Measurements from ENCODE around the gene AZIN2.

GRCh38 chr1:33137800-33138199, 56.8 kb downstream of the AZIN2 start:
- TF ChIP-seq CTCF (IDR thresholded peaks at IDR 0.05) (no peak), PHF8 (IDR thresholded peaks at IDR 0.05; ENCODE audit: borderline replicate concordance, low read depth) (no peak), REST (IDR thresholded peaks at IDR 0.05) (no peak), JUN (IDR thresholded peaks at IDR 0.05) (no peak), SMC3 (IDR thresholded peaks at IDR 0.05) (no peak), CHD2 (IDR thresholded peaks at IDR 0.05; ENCODE audit: low read length, partially characterized antibody) (no peak), HOXA7 (CRISPR knock-in tag; IDR thresholded peaks at IDR 0.05) (no peak), GATA3 (IDR thresholded peaks at IDR 0.05; ENCODE audit: borderline replicate concordance) (no peak), POLR2A (IDR thresholded peaks at IDR 0.05; ENCODE audit: low read length) (no peak), ELK1 (IDR thresholded peaks at IDR 0.05; ENCODE audit: low read depth, low read length) (no peak), USF2 (IDR thresholded peaks at IDR 0.05) (no peak)
